ENCODE measurements around the gene RPS6KA5. TPM values are rescaled to one million over a fixed set of nuclear protein-coding genes. Genes with fewer than 3 reads are reported as not detected.
"Not testable (repeated sequence)": the region's sequence is repeated elsewhere in the genome, so short reads cannot be mapped to it uniquely, and the experiment has no call there.

RPS6KA5 gene
- total RNA-seq, 1 experiment from 2014 or later = 24.2 TPM

- H3K9me3 ChIP-seq (ENCODE audit: control insufficient read depth in 1 of 2, insufficient read depth in 1 of 2, low read depth in 1 of 2, low read length in 2 of 2); CTCF ChIA-PET; H3K27ac ChIP-seq (ENCODE audit: low read depth, low read length); H3K4me3 ChIP-seq (replicated peaks in 1 of 2; ENCODE audit: low read depth in 1 of 2, low read length in 2 of 2); H3K9ac ChIP-seq (ENCODE audit: low read length); H3K27me3 ChIP-seq (ENCODE audit: insufficient read depth, low read length); H3K9me2 ChIP-seq (ENCODE audit: insufficient read depth); DNase-seq (ENCODE audit: low read depth, low spot score); H3K79me2 ChIP-seq (ENCODE audit: insufficient read depth, low read length); H3K36me3 ChIP-seq (ENCODE audit: control insufficient read depth in 1 of 2, insufficient read depth in 2 of 2, low read length in 2 of 2); BruUV-seq (replicated peaks); H3K4me1 ChIP-seq (ENCODE audit: control insufficient read depth in 1 of 2, insufficient read depth in 2 of 2, low read length in 2 of 2); ATAC-seq; H3K4me2 ChIP-seq (ENCODE audit: low read length); POLR2A ChIA-PET; intact Hi-C loops (cut with micrococcal nuclease); H2AFZ ChIP-seq (ENCODE audit: low read depth, low read length, poor library complexity, severe bottlenecking); H4K20me1 ChIP-seq (ENCODE audit: insufficient read depth): not testable (repeated sequence)
- RAD21 ChIA-PET (ENCODE audit: low non-redundant PET in 1 of 2, low total read pairs in 2 of 2, uncharacterized antibody in 2 of 2, unreplicated experiment in 2 of 2) = interaction anchor here in 1 of 2 experiments (0.7 kb wide), 1 partner anchor 15 kb away, joined by 4 read pairs; no protein-coding TSS in a partner anchor
These were observed 219.8 kb downstream of the RPS6KA5 start for GRCh38 chr14:90840667-90841066.

DNA sequence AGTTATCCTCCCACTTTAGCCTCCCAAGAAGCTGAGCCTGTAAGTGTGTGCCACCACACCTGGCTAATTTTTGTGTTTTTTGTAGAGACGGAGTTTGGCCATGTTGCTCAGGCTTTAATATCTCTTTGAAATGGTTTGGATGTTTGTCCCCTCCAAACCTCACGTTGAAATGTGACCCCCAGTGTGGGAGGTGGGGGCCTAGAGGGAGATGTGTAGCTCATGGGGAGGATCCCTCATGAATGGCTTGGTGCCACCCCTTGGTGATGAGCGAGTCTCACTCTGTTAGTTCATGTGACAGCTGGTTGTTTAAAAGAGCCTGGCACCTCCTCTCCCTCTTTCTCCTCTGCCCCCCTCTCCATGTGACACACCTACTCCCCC, 220.6 kb downstream of the RPS6KA5 start:
- TF ChIP-seq ZFX (IDR thresholded peaks at IDR 0.05) (no peak), FOSL1 (IDR thresholded peaks at IDR 0.05; ENCODE audit: low read depth) (no peak), SP1 (IDR thresholded peaks at IDR 0.05; ENCODE audit: low read depth) (no peak), ZNF274 (IDR thresholded peaks at IDR 0.05; ENCODE audit: low read depth, low read length) (no peak)
- Histone ChIP-seq H2AFZ (ENCODE audit: low read depth, low read length, poor library complexity, severe bottlenecking) (no peak overlapping the region), H3K36me3 (ENCODE audit: control insufficient read depth in 1 of 2, insufficient read depth in 2 of 2, low read length in 2 of 2) (no peaks in the 10 kb centered on the region), H3K27ac (ENCODE audit: low read depth, low read length) (no peak overlapping the region), H3K4me3 (replicated peaks in 1 of 2; ENCODE audit: low read depth in 1 of 2, low read length in 2 of 2) (no peak overlapping the region), H3K9ac (ENCODE audit: low read length) (no peak overlapping the region), H3K79me2 (ENCODE audit: insufficient read depth, low read length) (no peaks in the 10 kb centered on the region), H3K9me3 (ENCODE audit: control insufficient read depth in 1 of 2, insufficient read depth in 1 of 2, low read depth in 1 of 2, low read length in 2 of 2) (no peaks in the 10 kb centered on the region), H4K20me1 (ENCODE audit: insufficient read depth) (no peaks in the 10 kb centered on the region), H3K9me2 (ENCODE audit: insufficient read depth) (no peaks in the 10 kb centered on the region), H3K27me3 (ENCODE audit: insufficient read depth, low read length) (no peaks in the 10 kb centered on the region), H3K4me2 (ENCODE audit: low read length) (no peak overlapping the region), H3K4me1 (ENCODE audit: control insufficient read depth in 1 of 2, insufficient read depth in 2 of 2, low read length in 2 of 2) (no peaks in the 10 kb centered on the region)
- DNase-seq (ENCODE audit: low read depth, low spot score) (no peak), ATAC-seq (no peak)
- no TSS peak for BruUV-seq (replicated peaks)
- intact Hi-C loops (cut with micrococcal nuclease) = no loop called here
- ChIA-PET POLR2A (no interaction called here), RAD21 (ENCODE audit: low non-redundant PET in 1 of 2, low total read pairs in 2 of 2, uncharacterized antibody in 2 of 2, unreplicated experiment in 2 of 2) (interaction anchor here in 1 of 2 experiments (0.7 kb wide), 1 partner anchor 15 kb away, joined by 4 read pairs; no protein-coding TSS in a partner anchor), CTCF (no interaction called here)

Data from HCT116 (cell line).